Measurements from ENCODE around the gene ARSD.
"Not testable (repeated sequence)": the region's sequence is repeated elsewhere in the genome, so short reads cannot be mapped to it uniquely, and the experiment has no call there.

ARSD gene, protein sequence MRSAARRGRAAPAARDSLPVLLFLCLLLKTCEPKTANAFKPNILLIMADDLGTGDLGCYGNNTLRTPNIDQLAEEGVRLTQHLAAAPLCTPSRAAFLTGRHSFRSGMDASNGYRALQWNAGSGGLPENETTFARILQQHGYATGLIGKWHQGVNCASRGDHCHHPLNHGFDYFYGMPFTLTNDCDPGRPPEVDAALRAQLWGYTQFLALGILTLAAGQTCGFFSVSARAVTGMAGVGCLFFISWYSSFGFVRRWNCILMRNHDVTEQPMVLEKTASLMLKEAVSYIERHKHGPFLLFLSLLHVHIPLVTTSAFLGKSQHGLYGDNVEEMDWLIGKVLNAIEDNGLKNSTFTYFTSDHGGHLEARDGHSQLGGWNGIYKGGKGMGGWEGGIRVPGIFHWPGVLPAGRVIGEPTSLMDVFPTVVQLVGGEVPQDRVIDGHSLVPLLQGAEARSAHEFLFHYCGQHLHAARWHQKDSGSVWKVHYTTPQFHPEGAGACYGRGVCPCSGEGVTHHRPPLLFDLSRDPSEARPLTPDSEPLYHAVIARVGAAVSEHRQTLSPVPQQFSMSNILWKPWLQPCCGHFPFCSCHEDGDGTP

DNA sequence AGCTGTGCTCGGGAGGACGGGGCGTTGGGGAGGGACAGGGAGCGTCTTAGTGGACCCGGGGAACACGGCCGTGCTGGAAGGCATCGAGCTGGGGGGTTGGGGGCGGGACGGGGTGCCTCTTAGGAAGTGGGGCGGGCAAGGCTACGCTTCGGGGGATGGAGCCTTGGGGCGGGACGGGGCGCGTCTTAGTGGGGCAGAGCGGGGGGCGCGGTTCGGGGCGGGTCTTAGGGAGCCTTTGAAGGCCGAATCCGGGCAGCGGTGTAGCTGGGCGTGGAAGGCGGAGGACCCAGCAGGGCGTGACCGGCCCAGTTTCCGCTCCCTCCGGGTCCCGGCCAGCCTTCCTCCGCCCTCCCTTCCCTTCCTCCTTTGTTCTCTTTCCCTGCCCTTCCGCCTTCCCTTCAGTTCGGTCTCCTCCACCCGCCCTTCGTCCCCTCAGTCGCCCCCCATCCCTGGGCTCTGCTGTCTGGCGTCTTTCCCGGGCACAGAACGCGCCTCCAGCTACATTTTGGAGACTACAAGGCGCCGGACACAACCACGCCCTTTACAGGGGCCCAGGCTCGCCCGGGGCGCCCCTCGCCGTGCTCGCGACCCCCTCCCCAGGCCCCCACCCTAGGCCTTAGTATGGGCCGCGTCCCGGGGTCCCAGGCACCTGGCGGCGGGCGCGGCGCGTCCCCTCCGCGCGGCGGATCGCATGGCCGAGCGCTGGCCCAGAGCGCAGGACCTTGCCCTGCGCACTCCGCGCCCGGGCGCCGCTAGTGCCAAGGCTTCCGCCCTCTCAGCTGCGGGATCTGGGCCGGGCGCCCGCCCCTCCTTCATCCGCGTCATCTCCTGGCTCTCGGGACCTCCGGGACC is at the start of gene ARSD:
TSS of gene ARSD (minus strand) at position 757 of the 852 bp plus-strand sequence. CDS start at position 693, 64 bp downstream.
- peak in 55 of 58 donors; percentile 3 to 73 (median 45) for DNase-seq

DNA sequence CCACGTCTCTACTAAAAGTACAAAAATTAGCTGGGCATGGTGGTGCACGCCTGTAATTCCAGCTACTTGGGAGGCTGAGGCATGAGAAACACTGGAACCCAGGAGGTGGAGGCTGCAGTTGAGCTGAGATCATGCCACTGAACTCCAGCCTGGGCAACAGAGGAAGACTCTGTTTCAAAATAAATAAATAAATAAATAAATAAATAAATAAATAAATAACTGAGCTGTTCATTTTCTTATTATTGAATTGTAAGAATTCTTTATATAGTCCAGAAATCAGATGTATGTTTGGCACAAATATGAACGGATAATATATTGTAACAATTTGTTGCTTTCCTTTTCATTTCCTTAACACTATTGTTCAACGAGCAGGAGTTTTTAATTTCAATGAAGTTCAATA is 49.5 kb upstream of the ARSD start:
- not testable (repeated sequence) for DNase-seq

DNA sequence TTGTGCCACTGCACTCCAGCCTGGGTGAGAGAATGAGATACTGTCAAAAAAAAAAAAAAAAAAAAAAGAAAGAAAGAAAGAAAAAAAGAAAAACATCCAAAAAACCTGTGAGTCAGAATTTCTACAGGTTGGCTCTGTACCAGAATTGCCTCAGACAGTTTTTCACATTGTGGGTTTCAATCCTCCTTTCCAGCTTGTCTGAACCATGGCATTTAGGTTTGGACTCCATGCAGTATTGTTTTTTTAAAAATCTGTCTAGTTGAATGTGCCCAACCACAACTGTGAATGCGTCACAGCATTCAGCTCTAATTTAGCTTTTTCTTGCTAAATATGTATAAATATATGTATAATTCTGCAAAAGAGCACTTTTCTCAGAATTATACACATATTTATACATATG is 45.8 kb upstream of the ARSD start:
- peak in 1 of 58 donors; percentile 1 for DNase-seq

DNA sequence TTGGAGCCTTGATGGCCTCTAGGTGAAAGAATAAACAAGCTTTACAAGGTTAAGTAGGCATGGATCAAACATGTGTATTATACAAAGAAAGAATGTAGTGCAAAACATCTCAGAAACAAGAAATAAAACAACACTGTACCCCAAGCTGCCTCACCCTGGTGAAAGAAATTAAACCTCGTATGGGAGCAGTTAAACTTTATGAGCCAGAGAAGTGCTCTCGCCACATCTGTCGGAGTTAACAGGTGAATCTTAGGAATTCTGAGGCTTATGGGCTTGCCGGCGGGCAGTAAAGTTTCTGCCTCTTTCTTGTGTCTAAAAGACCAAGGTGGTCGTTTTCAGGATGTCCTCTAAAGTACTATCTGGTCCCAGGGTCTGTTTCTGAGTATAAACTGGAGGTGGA is 43.3 kb upstream of the ARSD start:
- DNase-seq = no peak

DNA sequence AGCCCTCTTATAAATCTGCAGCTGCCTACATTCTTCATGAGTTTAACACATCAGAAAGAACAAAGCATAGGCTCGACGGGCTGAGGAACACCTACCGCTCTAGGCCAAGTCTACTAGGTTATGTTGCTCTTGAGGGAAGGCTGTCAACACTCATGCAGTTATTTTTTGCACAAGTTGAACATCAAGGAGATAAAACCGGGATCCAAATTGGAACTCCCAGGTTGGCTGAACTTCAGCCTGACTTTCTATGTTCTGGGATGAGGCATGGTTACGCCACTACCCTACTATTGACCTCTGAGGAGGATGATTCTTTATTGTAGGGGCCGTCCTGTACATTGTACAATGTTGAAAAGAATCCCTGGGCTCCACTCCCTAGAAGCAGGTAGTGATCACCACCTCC is 39.9 kb upstream of the ARSD start:
- DNase-seq = no peak

DNA sequence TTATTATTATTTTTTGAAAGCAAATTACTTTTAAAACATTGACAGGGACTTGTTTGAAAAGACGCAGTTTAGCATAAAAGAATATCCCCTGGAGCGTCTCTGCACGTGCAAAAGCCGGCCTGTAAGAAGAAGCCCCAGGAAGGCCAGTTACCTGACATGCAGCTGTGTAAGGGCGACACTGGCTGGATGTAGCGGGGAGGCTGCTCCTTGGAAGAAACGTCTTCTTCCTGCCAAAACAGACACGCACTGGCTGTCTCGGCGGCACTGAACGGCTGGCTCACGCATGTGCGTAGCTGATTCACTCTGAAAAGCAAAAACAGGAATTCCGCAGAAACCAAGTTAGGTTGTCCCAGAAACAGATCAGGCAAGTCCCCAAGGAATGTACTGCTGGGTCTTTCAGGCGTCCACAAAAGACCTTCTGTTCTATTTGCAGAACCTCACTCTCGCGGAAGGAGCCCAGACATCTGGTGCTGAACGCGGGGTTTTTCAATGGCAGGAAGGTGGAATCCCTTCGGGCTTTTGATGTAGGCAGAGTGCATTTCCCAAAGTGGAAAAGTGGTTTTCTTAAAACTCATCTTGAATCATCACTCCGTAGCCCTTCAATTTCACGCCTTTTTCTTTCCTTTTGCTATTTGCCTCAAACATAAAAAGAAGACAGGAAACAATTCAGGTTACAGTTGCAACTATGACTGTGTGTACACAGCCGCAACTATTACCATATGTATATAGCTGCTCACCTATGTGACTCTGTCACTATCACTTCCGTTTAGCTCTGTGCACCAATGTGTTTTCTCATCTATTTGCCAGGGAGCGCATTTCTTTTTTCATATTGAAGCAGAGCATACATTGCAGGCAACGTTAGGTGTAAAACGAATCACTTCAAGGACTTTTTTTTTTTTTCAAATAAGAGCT is 39.1 kb upstream of the ARSD start:
- peak in 56 of 58 donors; percentile 0 to 75 (median 26) for DNase-seq

DNA sequence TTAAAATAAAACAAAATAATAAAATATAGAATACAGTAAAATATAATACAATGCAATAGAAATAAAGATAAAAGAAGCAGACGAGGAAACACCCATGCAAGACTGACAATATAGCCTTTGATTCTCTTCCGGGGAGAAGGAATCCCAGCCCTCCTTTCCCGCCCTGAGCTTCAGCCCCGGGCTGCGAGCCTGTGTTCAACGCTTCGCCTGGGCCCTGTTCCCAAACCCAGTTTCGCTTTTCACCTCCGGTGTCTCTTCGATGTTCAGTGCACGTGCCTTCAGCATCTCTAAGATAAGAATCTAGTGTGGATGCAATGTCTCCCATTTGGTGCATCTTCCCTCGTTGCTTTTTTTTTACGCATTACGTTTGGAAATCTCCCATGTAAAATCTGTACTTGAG is 38.4 kb upstream of the ARSD start:
- no peak for DNase-seq

DNA sequence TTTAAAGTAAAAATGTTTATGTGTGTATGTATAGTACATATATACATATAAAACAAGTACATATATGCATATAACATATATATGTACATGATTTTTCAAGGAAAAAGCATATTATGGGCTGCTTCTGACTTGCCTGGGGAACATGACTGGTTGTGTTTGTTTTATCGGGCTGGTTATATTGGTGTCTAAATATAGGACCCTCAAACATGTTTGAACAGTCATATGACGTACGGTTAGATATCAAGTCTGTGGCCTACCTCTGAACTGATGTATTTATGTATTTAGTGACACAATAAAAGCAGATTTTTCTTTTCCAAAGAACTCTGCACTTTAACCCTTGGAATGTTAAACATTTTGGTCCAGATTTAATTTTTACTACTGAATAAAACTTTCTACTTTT is 37.9 kb upstream of the ARSD start:
- DNase-seq = no peak

DNA sequence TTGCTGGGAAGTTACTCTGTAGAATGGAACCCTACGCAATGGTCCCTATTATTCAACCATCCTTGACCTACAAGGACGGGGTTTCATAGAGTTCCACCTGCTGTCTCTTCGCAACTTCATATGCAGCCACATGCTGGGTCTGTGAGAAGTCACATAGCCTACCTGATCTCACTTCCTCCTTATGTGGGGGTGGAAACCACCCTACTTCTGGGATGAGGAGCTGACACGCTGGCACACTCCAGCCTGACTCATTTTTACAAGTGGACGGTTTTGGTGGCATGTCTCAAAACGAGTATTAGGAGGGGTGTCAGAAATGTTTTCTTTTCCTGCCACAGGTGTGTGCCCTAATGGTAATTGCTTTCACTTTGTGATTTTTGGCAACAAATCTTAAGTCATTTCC is 36.8 kb upstream of the ARSD start:
- no peak for DNase-seq

DNA sequence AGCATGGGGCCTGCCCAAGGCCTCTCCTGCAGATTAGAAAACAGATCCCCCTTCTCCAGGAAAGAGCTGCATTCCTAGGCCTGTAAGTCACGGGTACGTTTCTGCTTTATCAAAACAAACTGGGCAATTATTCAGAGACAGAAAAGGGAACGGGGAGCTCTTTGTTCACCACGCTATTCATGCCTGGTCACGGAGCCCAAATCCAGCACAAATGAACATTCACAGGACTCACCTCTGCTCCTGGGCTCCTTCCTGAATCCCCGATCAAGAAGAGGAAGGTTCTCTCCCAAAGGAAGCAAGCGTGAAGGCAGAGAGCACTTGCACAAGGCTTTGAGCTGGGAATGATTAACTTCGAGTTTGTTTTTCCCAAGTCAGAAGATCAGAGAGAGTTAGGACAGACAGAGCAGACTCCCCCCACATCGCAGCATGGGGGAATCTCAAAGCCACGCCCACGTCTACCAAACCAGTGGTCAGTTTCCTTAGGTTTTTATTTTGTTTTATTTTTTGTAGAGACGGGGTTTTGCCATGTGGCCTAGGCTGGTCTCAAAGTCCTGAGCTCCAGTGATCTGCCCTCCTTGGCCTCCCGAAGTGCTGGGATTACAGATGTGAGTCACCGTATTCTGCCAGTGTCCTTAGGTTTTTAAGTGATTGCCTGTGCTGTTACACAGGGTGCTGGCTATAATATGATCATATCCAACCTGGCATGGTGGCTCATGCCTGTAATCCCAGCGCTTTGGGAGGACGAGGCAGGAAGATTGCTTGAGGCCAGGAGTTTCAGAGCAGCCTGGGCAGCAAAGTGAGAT is 35.1 kb upstream of the ARSD start:
- DNase-seq = not testable (repeated sequence)

DNA sequence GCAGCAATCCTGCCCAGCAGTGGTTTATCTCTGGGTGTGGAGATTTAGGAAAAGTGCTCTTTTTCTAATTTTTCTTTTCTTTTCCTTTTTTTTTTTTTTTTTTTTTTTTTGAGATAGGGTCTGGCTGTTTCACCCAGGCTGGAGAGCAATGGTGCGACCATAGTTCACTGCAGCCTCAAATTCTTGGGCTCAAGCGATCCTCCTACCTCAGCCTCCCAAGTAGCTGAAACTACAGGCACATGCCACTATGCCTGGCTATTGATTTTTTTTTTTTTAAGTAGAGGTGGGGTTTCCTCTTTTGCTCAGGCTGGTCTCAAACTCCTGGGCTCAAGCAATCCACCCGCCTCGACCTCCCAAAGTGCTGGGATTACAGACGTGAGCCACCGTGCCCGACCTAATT is 34.3 kb upstream of the ARSD start:
- DNase-seq = not testable (repeated sequence)

DNA sequence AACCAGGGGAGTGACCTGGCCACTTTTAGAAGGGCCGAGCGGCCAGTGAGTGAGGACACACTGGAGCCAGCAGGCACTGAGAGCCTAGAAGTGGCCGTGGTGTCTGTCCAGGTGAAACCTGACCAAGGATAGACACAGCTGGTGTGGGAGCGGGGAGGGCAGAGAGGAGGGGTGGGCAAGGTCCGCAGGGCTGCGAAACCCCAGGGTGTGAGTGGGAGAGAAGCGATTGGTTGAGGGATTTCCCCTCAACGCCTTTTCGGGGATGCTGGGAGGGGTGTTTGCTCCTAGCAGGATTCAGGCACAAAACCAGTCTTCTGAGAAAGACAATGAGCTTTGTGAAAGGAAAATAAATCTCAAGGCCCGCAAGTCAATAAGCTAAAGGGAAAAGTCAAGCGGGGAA is 33.2 kb upstream of the ARSD start:
- DNase-seq = no peak

DNA sequence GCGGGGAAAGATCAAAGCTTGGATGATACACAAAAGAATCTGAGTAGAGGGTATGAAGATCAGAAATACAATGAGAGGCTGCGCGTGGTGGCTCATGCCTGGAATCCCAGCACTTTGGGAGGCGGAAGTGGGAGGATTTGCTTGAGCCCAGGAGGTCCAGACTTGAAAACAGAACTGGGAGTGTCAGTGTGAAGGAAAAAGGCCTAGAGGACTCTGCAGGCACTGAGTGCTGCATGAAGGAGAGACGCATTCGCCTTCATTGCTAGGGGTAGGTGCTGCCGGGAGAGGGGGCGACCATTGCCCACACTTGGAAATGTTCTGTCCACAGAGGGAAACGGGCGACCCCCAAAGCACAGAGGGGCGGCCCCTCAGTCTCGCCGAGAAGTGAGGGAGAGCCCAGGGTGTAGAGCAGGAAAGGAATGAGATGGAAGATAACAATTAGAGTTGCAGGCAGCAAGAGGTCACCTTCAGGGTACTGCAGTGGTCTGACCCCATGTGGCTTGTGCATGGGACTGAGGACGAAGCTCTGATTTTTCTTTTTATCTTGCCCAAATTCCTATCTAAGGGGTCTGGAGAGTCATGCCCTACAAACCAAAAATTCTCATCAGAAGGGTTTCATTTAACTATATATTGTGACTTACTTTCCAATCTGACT is 31.8 kb upstream of the ARSD start:
- DNase-seq = no peak

DNA sequence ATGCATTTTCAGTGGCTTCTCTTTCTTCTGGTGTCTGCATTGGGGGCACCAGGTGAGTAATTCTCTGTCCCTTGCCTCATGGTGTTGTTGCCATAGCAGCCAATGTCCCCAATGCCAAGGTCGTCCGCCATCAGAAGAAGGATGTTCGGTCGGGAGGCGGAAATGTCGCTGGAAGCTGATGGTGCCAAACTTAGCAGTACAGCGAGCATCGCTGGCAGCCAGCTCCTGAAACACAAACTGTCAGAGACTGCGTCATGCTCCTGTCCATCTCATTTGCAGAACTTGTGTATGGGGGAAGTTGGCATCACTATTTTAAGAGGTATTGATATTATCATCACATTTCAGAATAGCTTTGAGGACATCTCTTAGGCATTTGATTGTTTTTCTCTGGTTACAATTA is 29.1 kb upstream of the ARSD start:
- peak in 1 of 58 donors; percentile 0 for DNase-seq

DNA sequence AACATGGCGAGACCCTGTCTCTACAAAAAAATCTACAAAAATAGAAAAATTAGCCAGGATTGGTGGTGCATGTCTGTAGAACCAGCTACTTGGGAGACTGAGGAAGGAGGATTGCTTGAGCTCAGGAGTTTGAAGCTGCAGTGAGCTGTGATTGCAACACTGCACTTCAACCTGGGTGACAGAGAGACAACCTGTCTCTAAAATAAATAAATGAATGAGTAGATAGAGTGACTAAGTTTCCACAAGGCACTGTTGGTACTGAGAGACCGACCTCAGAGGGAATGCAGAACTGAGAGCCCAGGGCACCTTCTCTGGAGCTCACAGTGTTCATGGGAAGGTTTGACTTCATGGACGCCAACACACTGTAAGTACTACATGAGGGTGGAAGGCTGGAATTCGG is 26.7 kb upstream of the ARSD start:
- no peak for DNase-seq

DNA sequence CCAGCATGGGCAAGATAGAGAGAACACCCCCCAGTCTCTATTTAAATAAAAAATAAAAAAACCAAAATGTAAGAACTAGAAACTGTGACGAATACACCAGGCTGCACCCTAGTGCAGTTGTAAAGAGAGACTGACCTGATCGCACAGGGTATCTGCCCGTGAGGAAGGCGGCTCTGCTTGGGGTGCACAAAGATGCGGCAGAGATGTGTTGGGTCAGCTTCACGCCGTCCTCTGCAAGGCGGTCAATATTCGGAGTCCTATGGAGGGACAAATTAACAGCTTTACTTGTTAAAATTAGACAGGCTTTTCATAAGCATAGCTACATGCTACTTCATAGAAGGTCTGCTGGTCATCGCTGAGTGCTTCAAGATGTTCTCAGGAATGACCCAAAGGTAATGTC is 26.1 kb upstream of the ARSD start:
- DNase-seq = no peak

DNA sequence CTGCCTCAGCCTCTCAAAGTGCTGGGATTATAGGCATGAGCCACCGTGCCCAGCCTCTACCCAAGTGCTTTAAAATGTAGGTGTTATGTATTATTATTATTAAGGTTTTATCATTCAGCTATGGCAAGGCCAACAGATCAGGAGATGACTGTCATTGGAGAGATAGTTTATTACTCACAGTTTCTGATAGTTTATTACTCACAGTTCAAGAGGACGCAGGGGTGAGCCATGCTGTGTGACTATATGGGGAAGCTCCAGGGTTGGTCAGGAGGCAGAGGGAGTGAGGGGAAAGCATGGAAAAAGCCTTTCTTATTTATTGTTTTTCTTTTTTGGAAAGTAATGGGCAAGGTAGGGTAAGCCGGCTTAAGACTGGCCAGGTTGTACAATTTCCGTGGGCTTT is 25.4 kb upstream of the ARSD start:
- no peak for DNase-seq

DNA sequence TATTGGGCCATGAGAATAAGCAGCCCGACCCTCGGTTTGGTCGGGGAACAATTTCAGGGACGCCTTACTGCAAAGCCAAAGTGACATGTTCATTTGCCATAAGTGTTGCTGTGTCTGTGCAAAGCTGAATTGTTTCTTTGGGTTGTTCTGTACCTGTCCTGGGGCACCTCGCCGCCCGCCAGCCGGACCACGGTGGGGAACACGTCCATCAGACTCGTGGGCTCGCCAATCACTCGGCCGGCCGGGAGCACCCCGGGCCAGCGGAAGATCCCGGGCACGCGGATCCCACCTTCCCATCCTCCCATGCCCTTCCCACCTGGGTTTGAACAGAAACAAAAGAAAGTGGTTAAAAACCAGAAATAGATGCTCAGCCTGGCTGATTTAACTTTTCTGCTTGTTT is 8.8 kb upstream of the ARSD start:
- not testable (repeated sequence) for DNase-seq
